Ishikawa (cell line): ENCODE measurements around the gene MACROD2.

Source experiments
- CEBPB ChIP-seq: IDR thresholded peaks from 2 replicates; pipeline ENCODE4 v1.6.1; 2012
- CREB1 ChIP-seq: IDR thresholded peaks from 2 replicates; pipeline ENCODE4 v1.6.1; 2012; ENCODE audit warnings: low read depth
- EGR1 ChIP-seq: IDR thresholded peaks from 2 replicates; pipeline ENCODE4 v1.6.1; 2012
- EP300 ChIP-seq: IDR thresholded peaks from 2 replicates; pipeline ENCODE4 v1.6.1; 2012; ENCODE audit warnings: borderline replicate concordance
- FOXM1 ChIP-seq: IDR thresholded peaks from 2 replicates; pipeline ENCODE4 v1.6.1; 2012; ENCODE audit warnings: low read depth, borderline replicate concordance
- MAX ChIP-seq: IDR thresholded peaks from 2 replicates; pipeline ENCODE4 v1.6.1; 2012
- NFIC ChIP-seq: IDR thresholded peaks from 2 replicates; pipeline ENCODE4 v1.6.1; 2012
- RAD21 ChIP-seq: IDR thresholded peaks from 2 replicates; pipeline ENCODE4 v1.6.1; 2012; ENCODE audit warnings: low read depth
- TAF1 ChIP-seq: IDR thresholded peaks from 2 replicates; pipeline ENCODE4 v1.6.1; 2012; ENCODE audit warnings: low read depth, mild to moderate bottlenecking
- TCF12 ChIP-seq: IDR thresholded peaks from 2 replicates; pipeline ENCODE4 v1.6.1; 2012; ENCODE audit warnings: low read depth
- TEAD4 ChIP-seq: IDR thresholded peaks from 2 replicates; pipeline ENCODE4 v1.6.1; 2012
- USF1 ChIP-seq: IDR thresholded peaks from 2 replicates; pipeline ENCODE4 v1.6.1; 2012
- YY1 ChIP-seq: IDR thresholded peaks from 2 replicates; pipeline ENCODE4 v1.6.1; 2012; ENCODE audit warnings: low read depth
- ZBTB7A ChIP-seq: IDR thresholded peaks from 2 replicates; pipeline ENCODE4 v1.6.1; 2012; ENCODE audit warnings: low read depth
- TF ChIP-seq, protein P1 (sequence below): IDR thresholded peaks from 2 replicates; pipeline ENCODE4 v1.6.1; 2012; ENCODE audit warnings: low read depth, mild to moderate bottlenecking

Gene MACROD2

GRCh38 chr20:14418376-14418775 is 423.1 kb downstream of the MACROD2 start:
- TF ChIP-seq TEAD4: no peak

DNA sequence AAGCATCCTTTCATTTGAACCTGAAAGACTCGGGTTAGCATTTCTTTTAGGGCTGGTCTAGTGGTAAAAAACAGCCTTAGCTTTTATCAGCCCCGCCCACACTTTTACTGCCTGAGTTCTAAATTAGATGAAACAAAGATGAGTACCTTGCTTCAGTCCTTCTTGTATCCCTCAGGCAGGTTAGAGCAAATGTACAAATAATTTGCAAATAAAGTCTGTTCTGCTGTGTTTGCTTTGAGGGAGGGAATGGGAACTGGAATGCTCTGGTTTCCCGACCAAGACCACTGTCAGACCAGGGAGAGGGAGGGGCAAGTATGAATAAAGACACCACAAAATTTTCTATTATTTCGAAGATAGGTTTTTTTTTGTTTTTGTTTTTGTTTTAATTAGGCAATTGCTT is 427.6 kb downstream of the MACROD2 start:
- TF ChIP-seq TCF12 (no peak), TAF1 (no peak), TEAD4 (no peak), CREB1 (no peak), EGR1 (no peak), NFIC (no peak), CEBPB (no peak), ZBTB7A (no peak), MAX (no peak), YY1 (no peak), FOXM1 (no peak), USF1 (no peak), EP300 (no peak), RAD21 (no peak)
- TF ChIP-seq, protein P1, sequence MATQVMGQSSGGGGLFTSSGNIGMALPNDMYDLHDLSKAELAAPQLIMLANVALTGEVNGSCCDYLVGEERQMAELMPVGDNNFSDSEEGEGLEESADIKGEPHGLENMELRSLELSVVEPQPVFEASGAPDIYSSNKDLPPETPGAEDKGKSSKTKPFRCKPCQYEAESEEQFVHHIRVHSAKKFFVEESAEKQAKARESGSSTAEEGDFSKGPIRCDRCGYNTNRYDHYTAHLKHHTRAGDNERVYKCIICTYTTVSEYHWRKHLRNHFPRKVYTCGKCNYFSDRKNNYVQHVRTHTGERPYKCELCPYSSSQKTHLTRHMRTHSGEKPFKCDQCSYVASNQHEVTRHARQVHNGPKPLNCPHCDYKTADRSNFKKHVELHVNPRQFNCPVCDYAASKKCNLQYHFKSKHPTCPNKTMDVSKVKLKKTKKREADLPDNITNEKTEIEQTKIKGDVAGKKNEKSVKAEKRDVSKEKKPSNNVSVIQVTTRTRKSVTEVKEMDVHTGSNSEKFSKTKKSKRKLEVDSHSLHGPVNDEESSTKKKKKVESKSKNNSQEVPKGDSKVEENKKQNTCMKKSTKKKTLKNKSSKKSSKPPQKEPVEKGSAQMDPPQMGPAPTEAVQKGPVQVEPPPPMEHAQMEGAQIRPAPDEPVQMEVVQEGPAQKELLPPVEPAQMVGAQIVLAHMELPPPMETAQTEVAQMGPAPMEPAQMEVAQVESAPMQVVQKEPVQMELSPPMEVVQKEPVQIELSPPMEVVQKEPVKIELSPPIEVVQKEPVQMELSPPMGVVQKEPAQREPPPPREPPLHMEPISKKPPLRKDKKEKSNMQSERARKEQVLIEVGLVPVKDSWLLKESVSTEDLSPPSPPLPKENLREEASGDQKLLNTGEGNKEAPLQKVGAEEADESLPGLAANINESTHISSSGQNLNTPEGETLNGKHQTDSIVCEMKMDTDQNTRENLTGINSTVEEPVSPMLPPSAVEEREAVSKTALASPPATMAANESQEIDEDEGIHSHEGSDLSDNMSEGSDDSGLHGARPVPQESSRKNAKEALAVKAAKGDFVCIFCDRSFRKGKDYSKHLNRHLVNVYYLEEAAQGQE: no peak

DNA sequence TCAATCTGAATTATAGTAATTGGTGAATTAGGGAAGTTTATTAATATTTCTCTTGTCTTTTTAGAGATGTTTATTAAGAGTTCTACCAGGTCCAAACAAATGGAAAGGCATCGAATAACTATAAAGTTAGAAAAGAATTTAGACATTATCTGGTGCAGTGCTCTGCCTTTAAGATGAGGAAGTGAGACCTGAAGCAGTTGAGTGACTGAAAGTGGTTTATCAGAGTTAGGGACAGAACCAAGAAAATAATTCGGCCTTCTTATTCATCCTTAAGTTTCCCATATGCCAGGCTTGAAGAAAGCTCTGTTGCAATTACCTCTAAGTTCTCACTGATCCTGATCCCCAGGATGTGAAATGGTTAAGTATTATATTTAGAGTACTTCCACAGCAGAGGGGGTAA is 436.3 kb downstream of the MACROD2 start:
- TF ChIP-seq FOXM1: no peak
- no peak for TF ChIP-seq CEBPB
- TF ChIP-seq CREB1: no peak
- no peak for TF ChIP-seq ZBTB7A
- no peak for TF ChIP-seq RAD21
- no peak for TF ChIP-seq USF1
- no peak for TF ChIP-seq MAX
- no peak for TF ChIP-seq EP300
- TF ChIP-seq, protein P1: no peak
- no peak for TF ChIP-seq YY1
- no peak for TF ChIP-seq TEAD4
- no peak for TF ChIP-seq NFIC
- no peak for TF ChIP-seq EGR1
- no peak for TF ChIP-seq TAF1

GRCh38 chr20:14432085-14432484 is 436.8 kb downstream of the MACROD2 start:
- TF ChIP-seq EGR1: no peak
- TF ChIP-seq TAF1: no peak
- TF ChIP-seq TCF12: no peak
- TF ChIP-seq, protein P1: no peak
- no peak for TF ChIP-seq ZBTB7A
- TF ChIP-seq EP300: no peak
- TF ChIP-seq TEAD4: no peak

DNA sequence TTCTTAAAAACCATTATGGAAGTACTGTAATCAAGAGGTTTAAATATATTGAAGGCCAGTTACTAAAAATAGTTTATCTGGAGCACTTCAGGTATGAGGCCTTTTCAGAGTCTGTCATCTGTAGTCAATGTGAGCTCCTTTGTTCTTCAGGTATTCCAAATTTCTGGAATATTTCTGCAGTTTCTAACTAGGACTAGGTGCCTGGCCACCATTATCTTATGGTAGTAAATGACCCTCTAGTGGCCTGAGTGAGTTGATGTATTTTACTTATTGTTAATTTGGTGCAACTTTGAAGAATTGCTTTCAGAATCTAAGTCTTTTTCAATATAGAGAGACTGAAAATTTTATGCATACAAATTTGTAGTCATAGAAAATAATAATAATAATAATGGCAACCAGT is 437.3 kb downstream of the MACROD2 start:
- TF ChIP-seq FOXM1 (no peak), TEAD4 (no peak), TAF1 (no peak), CEBPB (no peak), YY1 (no peak), MAX (no peak), TCF12 (no peak), RAD21 (no peak), EGR1 (no peak), ZBTB7A (no peak)
